Left lung (tissue), 10 donors: ENCODE data around the gene GINS1. TPM values are rescaled to one million over a fixed set of nuclear protein-coding genes. Genes with fewer than 3 reads are reported as not detected.
A peak's percentile ranks its signal among the peaks of the same experiment; 100 is the strongest.
"Not testable (repeated sequence)": the region's sequence is repeated elsewhere in the genome, so short reads cannot be mapped to it uniquely, and the experiment has no call there.

Source experiments
- ATAC-seq: fragments of 200-7000 bp; cut with Tn5 transposase; one replicate; pipeline ENCODE4 v1.9.1; 2020; ENCODE audit warnings: moderate library complexity
- DNase-seq, 4 donors: peaks; one replicate each; pipeline ENCODE4 v3.0.0-alpha.2; 2013 to 2020
- H3K27ac ChIP-seq, 2 donors: fragments of 200-600 bp; sonication (generic) in 1 of 2; one replicate each; pipeline versions ENCODE4 v1.5.0 to v1.8.0; 2020 to 2021
- H3K27me3 ChIP-seq, 2 donors: fragments of 200-600 bp; sonication (generic) in 1 of 2; one replicate each; pipeline versions ENCODE4 v1.5.0 to v1.8.0; 2020 to 2021
- H3K36me3 ChIP-seq, 2 donors: fragments of 200-600 bp; sonication (generic) in 1 of 2; one replicate each; pipeline versions ENCODE4 v1.5.0 to v1.8.0; 2020 to 2021
- H3K4me1 ChIP-seq, 2 donors: fragments of 200-600 bp; one replicate each; pipeline ENCODE4 v1.8.0; 2021
- H3K4me3 ChIP-seq, 2 donors: fragments of 200-600 bp; sonication (generic) in 1 of 2; one replicate each; pipeline versions ENCODE4 v1.5.0 to v1.8.0; 2020 to 2021; ENCODE audit warnings: mild to moderate bottlenecking in 1 of 2
- H3K9me3 ChIP-seq, 2 donors: fragments of 200-600 bp; sonication (generic) in 1 of 2; one replicate each; pipeline versions ENCODE4 v1.5.0 to v1.8.0; 2020 to 2021
- intact Hi-C, 2 donors: fragments of 100-400 bp; cut with DNase I; formaldehyde crosslinking; loops; one replicate each; pipeline versions ENCODE4 v1.11.2 to v1.14.2; 2022
- polyA plus RNA-seq, 6 donors: library from polyadenylated mRNA; unstranded; fragments of 120-200 nt; gene quantifications; one replicate each; pipeline ENCODE4 v1.2.1, GENCODE V29; 2013; ENCODE audit not compliant: insufficient read length in 6 of 6
- total RNA-seq, 2 donors: library from RNA; stranded (reverse); fragmentation: NEBNext Ultra II Directional; extraction: Animal tissue kit (Norgen Biotek cat#: 25700); gene quantifications; one replicate each; pipeline ENCODE4 v1.2.1, GENCODE V29; 2021
- TF ChIP-seq, protein P1 (sequence below), 2 donors: fragments of 200-600 bp; sonication (generic) in 1 of 2; IDR thresholded peaks; one replicate each; pipeline versions ENCODE4 v1.5.0 to v1.8.0; 2021; ENCODE audit warnings: antibody characterized with exemption in 2 of 2
- donor health status: DM: no; HTN: yes; CAD: no.
- donor health status: DM: no; HTN: no; CAD: no.

The GINS1 gene
- total and polyA plus RNA-seq, 8 donors: 4.8 to 22.9 (median 15.5) TPM

DNA sequence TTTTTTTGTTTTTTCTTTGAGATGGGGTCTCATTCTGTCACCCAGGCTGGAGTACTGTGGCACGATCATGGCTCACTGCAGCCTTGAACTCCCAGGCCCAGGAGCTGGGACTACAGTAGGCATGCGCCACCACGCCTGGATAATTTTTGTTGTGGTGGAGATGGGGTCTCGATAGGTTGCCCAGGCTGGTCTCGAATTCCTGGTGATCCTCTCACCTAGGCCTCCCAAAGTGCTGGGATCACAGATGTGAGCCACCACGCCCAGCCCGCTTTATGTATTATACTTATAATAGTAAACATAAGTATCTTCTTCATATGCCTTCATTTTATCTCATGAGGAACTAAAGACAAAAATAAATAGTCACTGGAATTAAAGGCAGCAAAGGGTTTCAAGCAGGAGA, 63.5 kb downstream of the GINS1 start:
- Histone ChIP-seq H3K9me3 (no peaks in the 10 kb centered on the region), H3K4me1 (no peaks in the 10 kb centered on the region), H3K4me3 (no peak overlapping the region), H3K27ac (no peak overlapping the region), H3K27me3 (no peaks in the 10 kb centered on the region), H3K36me3 (peaks cover 0 to 11% of the 10 kb centered on the region in 2 donors)
- DNase-seq (peak in 1 of 4 donors; percentile 35), ATAC-seq (no peak)
- intact Hi-C loops: no loop called here
- TF ChIP-seq, protein P1, sequence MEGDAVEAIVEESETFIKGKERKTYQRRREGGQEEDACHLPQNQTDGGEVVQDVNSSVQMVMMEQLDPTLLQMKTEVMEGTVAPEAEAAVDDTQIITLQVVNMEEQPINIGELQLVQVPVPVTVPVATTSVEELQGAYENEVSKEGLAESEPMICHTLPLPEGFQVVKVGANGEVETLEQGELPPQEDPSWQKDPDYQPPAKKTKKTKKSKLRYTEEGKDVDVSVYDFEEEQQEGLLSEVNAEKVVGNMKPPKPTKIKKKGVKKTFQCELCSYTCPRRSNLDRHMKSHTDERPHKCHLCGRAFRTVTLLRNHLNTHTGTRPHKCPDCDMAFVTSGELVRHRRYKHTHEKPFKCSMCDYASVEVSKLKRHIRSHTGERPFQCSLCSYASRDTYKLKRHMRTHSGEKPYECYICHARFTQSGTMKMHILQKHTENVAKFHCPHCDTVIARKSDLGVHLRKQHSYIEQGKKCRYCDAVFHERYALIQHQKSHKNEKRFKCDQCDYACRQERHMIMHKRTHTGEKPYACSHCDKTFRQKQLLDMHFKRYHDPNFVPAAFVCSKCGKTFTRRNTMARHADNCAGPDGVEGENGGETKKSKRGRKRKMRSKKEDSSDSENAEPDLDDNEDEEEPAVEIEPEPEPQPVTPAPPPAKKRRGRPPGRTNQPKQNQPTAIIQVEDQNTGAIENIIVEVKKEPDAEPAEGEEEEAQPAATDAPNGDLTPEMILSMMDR (IDR thresholded peaks at IDR 0.05): no peak

DNA sequence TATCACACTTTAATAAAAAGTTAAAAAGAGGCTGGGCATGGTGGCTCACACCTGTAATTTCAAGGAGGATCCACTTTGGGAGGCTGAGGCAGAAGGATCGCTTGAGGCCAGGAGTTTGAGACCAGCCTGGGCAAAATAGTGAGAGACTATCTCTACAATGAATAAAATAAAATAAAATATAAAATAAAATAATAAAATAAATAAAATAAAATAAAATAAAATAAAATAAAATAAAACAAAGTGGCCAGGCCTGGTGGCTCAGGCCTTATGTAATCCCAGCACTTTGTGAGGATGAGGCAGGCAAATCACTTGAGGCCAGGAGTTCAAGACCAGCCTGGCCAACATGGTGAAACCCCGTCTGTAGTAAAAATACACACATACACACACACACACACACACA, 65.8 kb downstream of the GINS1 start:
- DNase-seq, intact Hi-C loops, H3K36me3 ChIP-seq, ATAC-seq, H3K9me3 ChIP-seq, H3K4me1 ChIP-seq, H3K27ac ChIP-seq, H3K27me3 ChIP-seq, H3K4me3 ChIP-seq: not testable (repeated sequence)

DNA sequence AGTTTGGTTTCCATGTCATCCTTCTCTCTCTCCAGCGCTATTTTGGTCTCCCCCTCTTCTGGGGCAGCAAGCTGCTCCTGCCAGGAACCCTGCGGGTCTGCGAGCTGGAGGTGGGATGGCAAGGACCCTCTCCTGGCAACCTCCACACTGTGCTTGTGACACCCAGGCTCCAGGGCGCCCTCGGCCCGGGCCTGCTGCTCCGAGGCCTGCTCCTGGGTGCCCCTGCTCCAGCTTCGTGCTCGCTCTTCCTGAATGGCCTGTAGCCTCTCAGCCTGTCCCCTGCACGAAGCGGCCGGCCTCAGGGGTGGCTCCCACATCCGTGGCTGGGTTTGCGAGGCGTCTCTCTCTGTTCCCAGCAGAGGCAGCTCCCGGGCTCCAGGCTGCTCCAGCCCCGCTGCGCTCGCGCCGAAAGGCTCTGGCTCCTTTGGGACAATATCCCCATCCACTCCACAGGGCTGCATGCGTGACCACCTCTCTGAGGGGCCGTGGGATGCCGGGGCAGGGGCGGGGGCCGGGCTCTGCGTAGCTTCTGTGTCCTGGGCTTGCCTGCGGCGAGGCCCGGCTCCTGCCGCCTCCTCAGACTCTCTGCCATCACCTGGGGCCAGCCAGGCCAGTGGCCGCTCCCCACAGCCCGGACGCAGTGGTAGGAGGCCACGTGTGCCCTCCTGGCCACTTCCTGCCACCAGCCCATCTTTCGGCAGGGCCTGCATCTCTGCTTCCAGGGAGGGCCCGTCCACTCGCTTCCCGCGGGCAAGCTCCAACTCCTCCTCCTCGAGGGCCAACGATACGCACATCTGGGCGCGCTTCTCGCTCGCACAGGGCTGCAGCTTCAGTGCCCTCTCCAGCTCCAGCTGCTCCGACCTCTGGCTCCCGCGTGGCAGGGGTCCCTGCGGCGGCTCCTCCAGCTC, 68.9 kb downstream of the GINS1 start:
- Histone ChIP-seq H3K27me3 (no peaks in the 10 kb centered on the region), H3K4me3 (no peak overlapping the region), H3K27ac (no peak overlapping the region), H3K4me1 (no peaks in the 10 kb centered on the region), H3K36me3 (peaks cover 0 to 16% of the 10 kb centered on the region in 2 donors), H3K9me3 (no peaks in the 10 kb centered on the region)
- DNase-seq: peak in 1 of 4 donors; percentile 70
- no peak for ATAC-seq
- TF ChIP-seq, protein P1 (IDR thresholded peaks at IDR 0.05): no peak
- intact Hi-C loops: no loop called here

DNA sequence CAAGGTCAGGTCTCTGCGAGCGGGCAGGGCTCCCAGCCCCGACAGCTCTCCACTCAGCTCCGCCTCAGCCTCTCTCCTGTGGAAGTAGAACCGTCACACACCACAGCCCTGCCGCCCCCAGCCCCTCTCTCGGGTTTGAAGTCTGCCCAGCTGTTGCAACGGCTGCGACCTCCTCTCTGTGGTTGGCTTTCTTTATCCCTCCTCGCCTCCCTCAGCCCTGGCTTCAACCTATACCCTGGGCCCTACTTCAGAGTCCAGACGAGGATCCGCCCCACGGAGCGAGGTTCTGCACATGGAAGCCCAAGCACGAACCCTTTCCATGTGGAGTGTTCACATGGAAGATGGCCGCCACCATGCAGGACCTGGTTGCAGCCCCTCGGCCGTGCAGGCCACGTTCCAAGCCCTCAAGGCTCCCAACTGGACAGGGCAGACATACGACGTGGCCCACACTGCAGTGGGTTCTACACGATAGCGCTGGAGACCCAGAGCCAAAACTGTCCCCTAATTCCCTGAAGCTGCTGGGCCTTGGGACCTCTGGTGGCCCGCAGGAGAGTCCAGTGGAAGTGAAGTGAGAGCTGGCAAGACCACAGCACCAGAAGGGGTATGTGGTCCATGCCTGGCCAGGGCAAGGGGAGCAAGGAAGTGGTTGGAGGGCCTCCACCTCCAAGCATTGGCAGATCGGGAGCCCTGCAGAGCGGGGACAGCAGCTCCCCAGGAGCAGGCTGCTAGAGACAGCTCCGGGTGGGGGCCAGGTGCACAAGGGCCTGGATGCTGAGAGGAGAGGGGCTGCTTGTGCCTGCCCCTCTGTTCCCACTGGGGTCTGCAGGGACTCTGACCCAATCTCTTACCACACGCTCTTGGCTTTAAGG, 69.8 kb downstream of the GINS1 start:
- no peak overlapping the region for H3K27ac ChIP-seq
- no peaks in the 10 kb centered on the region for H3K4me1 ChIP-seq
- intact Hi-C loops: no loop called here
- H3K36me3 ChIP-seq: peaks cover 0 to 21% of the 10 kb centered on the region in 2 donors
- no peak overlapping the region for H3K4me3 ChIP-seq
- TF ChIP-seq, protein P1 (IDR thresholded peaks at IDR 0.05): no peak
- no peaks in the 10 kb centered on the region for H3K9me3 ChIP-seq
- ATAC-seq: no peak
- DNase-seq: peak in 1 of 4 donors; percentile 70
- H3K27me3 ChIP-seq: no peaks in the 10 kb centered on the region

DNA sequence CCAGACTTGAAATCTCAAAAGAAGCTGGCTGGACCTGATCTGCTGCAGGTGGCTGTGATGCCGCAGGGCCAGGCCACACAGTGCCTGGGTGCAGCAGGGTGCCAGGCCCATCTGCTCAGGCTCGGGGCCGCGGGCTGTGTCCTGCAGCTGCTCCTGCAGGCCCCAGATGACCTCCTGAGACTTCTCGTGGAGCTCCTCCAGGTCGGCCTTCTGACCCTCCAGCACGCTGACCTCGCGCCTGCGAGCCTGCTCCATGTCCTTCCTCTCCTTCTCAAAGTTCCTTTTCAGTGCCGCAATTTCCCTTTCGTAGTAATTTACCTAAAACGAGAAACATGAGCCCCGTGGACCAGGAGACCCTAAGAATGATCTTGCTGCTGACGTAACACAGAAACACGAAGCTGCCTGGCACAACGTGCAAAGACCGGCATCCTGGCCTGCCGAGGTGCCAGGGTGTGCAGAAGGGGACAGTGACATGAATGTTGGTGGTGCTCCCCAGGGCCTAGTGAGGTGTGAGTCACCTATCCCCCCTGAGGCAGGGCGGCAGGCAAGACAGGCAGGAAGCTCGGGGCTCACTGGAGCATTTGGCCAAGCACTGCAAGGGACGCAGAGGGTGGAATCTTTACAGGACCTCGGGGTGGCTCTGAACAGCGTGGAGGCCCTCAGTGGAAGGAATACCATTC, 71.6 kb downstream of the GINS1 start:
- TF ChIP-seq, protein P1 (IDR thresholded peaks at IDR 0.05): no peak
- no peak overlapping the region for H3K27ac ChIP-seq
- no peaks in the 10 kb centered on the region for H3K27me3 ChIP-seq
- H3K4me1 ChIP-seq: no peaks in the 10 kb centered on the region
- H3K36me3 ChIP-seq: peaks cover 0 to 24% of the 10 kb centered on the region in 2 donors
- peak in 1 of 4 donors; percentile 65 for DNase-seq
- ATAC-seq: no peak
- no peak overlapping the region for H3K4me3 ChIP-seq
- no peaks in the 10 kb centered on the region for H3K9me3 ChIP-seq
- intact Hi-C loops: no loop called here
